ENCODE results near the gene VPS4A. TPM values are rescaled to one million over a fixed set of nuclear protein-coding genes. Genes with fewer than 3 reads are reported as not detected.

The VPS4A gene
- total RNA-seq, 1 experiment from 2014 or later, result 18.3 TPM

- no peak for DNase-seq
- no peaks in the 10 kb centered on the region for H3K9me3 ChIP-seq (ENCODE audit: low read length)
- no peak overlapping the region for H3K27ac ChIP-seq (ENCODE audit: low read length)
- peaks cover 57% of the 10 kb centered on the region for H3K36me3 ChIP-seq (ENCODE audit: insufficient read depth, low read length)
- H3K9ac ChIP-seq (ENCODE audit: low read length), result no peak overlapping the region
- no peak overlapping the region for H2AFZ ChIP-seq (ENCODE audit: low read length)
- H3K79me2 ChIP-seq (ENCODE audit: low read length), result peaks cover 24% of the 10 kb centered on the region
- H3K9me2 ChIP-seq (replicated peaks; ENCODE audit: insufficient read depth, low read length), result no peaks in the 10 kb centered on the region
- H4K20me1 ChIP-seq (ENCODE audit: insufficient read depth, low read depth, low read length), result 0 out of 2 replicates have a peak, but pooled peaks cover 7% of the 10 kb centered on the region
- no peak overlapping the region for H3K4me2 ChIP-seq (ENCODE audit: low read depth, low read length, poor library complexity, severe bottlenecking)
- H3K4me3 ChIP-seq (ENCODE audit: low read length), result no peak overlapping the region
- H3K4me1 ChIP-seq (ENCODE audit: low read length), result no peaks in the 10 kb centered on the region
- H3K27me3 ChIP-seq (ENCODE audit: low read length), result no peaks in the 10 kb centered on the region
Observed at GRCh38 chr16:69367980-69368379, 56.8 kb downstream of the VPS4A start.

DNA sequence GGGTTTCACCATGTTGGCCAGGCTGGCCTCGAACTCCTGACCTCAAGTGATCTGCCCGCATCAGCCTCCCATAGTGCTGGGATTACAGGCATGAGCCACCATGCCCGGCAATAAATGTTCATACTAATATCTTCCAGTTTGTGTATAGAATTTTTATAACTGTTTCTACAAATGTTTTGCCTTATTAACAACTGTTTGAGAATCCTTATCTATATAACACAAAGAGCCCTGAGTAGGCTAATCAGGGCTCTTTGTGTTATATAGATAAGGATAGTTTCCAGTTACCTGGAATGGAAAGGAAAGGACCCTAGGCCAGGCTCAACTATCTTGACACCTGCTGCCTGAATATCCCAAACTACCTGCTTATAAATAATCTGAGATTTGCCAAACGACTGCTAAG is 57.7 kb downstream of the VPS4A start:
- Histone ChIP-seq H3K27me3 (ENCODE audit: low read length) (no peaks in the 10 kb centered on the region), H3K4me1 (ENCODE audit: low read length) (no peaks in the 10 kb centered on the region), H3K9me2 (replicated peaks; ENCODE audit: insufficient read depth, low read length) (no peaks in the 10 kb centered on the region), H3K9me3 (ENCODE audit: low read length) (no peaks in the 10 kb centered on the region), H3K4me2 (ENCODE audit: low read depth, low read length, poor library complexity, severe bottlenecking) (no peak overlapping the region), H2AFZ (ENCODE audit: low read length) (no peak overlapping the region), H4K20me1 (ENCODE audit: insufficient read depth, low read depth, low read length) (0 out of 2 replicates have a peak, but pooled peaks cover 2% of the 10 kb centered on the region), H3K79me2 (ENCODE audit: low read length) (peaks cover 30% of the 10 kb centered on the region), H3K27ac (ENCODE audit: low read length) (no peak overlapping the region), H3K9ac (ENCODE audit: low read length) (no peak overlapping the region), H3K4me3 (ENCODE audit: low read length) (no peak overlapping the region), H3K36me3 (ENCODE audit: insufficient read depth, low read length) (peaks cover 57% of the 10 kb centered on the region)
- DNase-seq, result no peak

DNA sequence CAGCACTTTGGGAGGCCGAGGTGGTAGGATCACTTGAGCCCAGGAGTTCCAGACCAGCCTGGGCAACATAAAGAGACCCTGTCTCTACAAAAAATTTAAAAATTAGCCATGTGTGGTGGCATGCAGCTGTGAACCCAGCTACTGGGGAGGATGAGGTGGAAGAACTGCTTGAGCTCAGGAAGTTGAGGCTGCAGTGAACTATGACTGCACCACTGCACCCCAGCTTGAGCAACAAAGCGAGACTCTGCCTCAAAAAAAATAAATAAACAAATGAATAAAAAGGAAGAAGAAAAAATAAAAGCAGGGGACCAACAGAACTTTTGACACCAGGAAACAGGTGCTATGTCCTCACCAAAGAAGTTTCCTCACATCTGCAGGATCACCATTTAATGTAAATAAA is 60.4 kb downstream of the VPS4A start:
- no peaks in the 10 kb centered on the region for H3K9me3 ChIP-seq (ENCODE audit: low read length)
- H2AFZ ChIP-seq (ENCODE audit: low read length), result no peak overlapping the region
- H3K9me2 ChIP-seq (replicated peaks; ENCODE audit: insufficient read depth, low read length), result no peaks in the 10 kb centered on the region
- H3K27ac ChIP-seq (ENCODE audit: low read length), result no peak overlapping the region
- peaks cover 34% of the 10 kb centered on the region for H3K79me2 ChIP-seq (ENCODE audit: low read length)
- DNase-seq, result no peak
- H3K4me3 ChIP-seq (ENCODE audit: low read length), result no peak overlapping the region
- H3K27me3 ChIP-seq (ENCODE audit: low read length), result no peaks in the 10 kb centered on the region
- no peak overlapping the region for H3K4me2 ChIP-seq (ENCODE audit: low read depth, low read length, poor library complexity, severe bottlenecking)
- H3K36me3 ChIP-seq (ENCODE audit: insufficient read depth, low read length), result peaks cover 45% of the 10 kb centered on the region
- no peaks in the 10 kb centered on the region for H4K20me1 ChIP-seq (ENCODE audit: insufficient read depth, low read depth, low read length)
- H3K9ac ChIP-seq (ENCODE audit: low read length), result no peak overlapping the region
- H3K4me1 ChIP-seq (ENCODE audit: low read length), result no peaks in the 10 kb centered on the region

DNA sequence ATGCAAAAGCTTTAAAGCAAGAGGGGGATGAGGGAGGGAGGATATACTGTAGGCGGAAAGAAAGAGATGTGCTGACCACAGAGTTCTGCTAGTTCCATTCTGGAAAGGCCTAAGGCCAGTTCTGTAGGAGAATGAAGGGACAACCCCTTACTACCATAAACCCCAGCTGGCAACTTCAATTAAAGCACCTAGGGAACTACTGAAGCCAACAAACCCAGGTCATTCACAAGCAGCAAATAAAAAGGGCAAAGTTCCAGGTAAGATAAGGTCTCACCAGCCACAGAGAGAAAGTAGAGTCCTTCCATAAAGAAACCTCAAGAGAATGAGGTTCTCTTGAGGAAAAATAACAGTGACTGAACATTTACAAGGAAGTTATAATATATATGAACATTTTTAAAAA is 61.9 kb downstream of the VPS4A start:
- H3K9ac ChIP-seq (ENCODE audit: low read length), result no peak overlapping the region
- peaks cover 40% of the 10 kb centered on the region for H3K79me2 ChIP-seq (ENCODE audit: low read length)
- no peak for DNase-seq
- H3K4me3 ChIP-seq (ENCODE audit: low read length), result no peak overlapping the region
- H3K36me3 ChIP-seq (ENCODE audit: insufficient read depth, low read length), result peaks cover 37% of the 10 kb centered on the region
- H3K9me2 ChIP-seq (replicated peaks; ENCODE audit: insufficient read depth, low read length), result no peaks in the 10 kb centered on the region
- no peaks in the 10 kb centered on the region for H3K27me3 ChIP-seq (ENCODE audit: low read length)
- no peaks in the 10 kb centered on the region for H4K20me1 ChIP-seq (ENCODE audit: insufficient read depth, low read depth, low read length)
- H3K27ac ChIP-seq (ENCODE audit: low read length), result no peak overlapping the region
- H3K4me1 ChIP-seq (ENCODE audit: low read length), result no peaks in the 10 kb centered on the region
- no peak overlapping the region for H3K4me2 ChIP-seq (ENCODE audit: low read depth, low read length, poor library complexity, severe bottlenecking)
- no peak overlapping the region for H2AFZ ChIP-seq (ENCODE audit: low read length)
- no peaks in the 10 kb centered on the region for H3K9me3 ChIP-seq (ENCODE audit: low read length)

Other genes with a start within 250 kb of the VPS4A start
- gene HAS3, start 205.7 kb upstream of the VPS4A start, total RNA-seq (2014; rRNA removed; shearing (Covaris generic); ENCODE audit: low replicate concordance), result 1.9 TPM in 2 replicates
- gene CHTF8, start 178.8 kb upstream of the VPS4A start, total RNA-seq (2014; rRNA removed; shearing (Covaris generic); ENCODE audit: low replicate concordance), result 87.0 and 98.5 TPM in 2 replicates
- gene UTP4, start 178.7 kb upstream of the VPS4A start, total RNA-seq (2014; rRNA removed; shearing (Covaris generic); ENCODE audit: low replicate concordance), result 22.0 and 31.6 TPM in 2 replicates
- 17.7 and 43.3 TPM in 2 replicates for gene SNTB2, start 124.2 kb upstream of the VPS4A start, total RNA-seq (2014; rRNA removed; shearing (Covaris generic); ENCODE audit: low replicate concordance)
- gene PDF, start 19.2 kb downstream of the VPS4A start, total RNA-seq (2014; rRNA removed; shearing (Covaris generic); ENCODE audit: low replicate concordance), result 13.5 and 53.9 TPM in 2 replicates
- 43.6 and 49.2 TPM in 2 replicates for gene COG8, start 28.2 kb downstream of the VPS4A start, total RNA-seq (2014; rRNA removed; shearing (Covaris generic); ENCODE audit: low replicate concordance)
- gene NIP7, start 28.4 kb downstream of the VPS4A start, total RNA-seq (2014; rRNA removed; shearing (Covaris generic); ENCODE audit: low replicate concordance), result 21.8 and 24.4 TPM in 2 replicates
- gene TMED6, start 40.4 kb downstream of the VPS4A start, total RNA-seq (2014; rRNA removed; shearing (Covaris generic); ENCODE audit: low replicate concordance), result 1.8 TPM in 1 of 2 replicates, not detected in the other
- 22.1 and 43.5 TPM in 2 replicates for gene TERF2, start 74.7 kb downstream of the VPS4A start, total RNA-seq (2014; rRNA removed; shearing (Covaris generic); ENCODE audit: low replicate concordance)
- gene CYB5B, start 113.3 kb downstream of the VPS4A start, total RNA-seq (2014; rRNA removed; shearing (Covaris generic); ENCODE audit: low replicate concordance), result 33.9 and 194 TPM in 2 replicates

Measured in Karpas-422 (cell line).